Astrocyte (in vitro differentiated cells and primary cell): Measurements from ENCODE around the gene COQ9. TPM values are rescaled to one million over a fixed set of nuclear protein-coding genes. Genes with fewer than 3 reads are reported as not detected.
A peak's percentile ranks its signal among the peaks of the same experiment; 100 is the strongest.

Experiments
- DNase-seq: peaks from one replicate; pipeline ENCODE4 v3.0.0-alpha.2; 2010; ENCODE audit warnings: low read depth
- FAIRE-seq: peaks from 2 replicates; lab custom pipeline; 2011; peaks lifted over from hg19 to GRCh38; lab: Jason Lieb, UNC
- H2AFZ ChIP-seq: 2 replicates; pipeline ENCODE4 v1.6.0; 2012; ENCODE audit warnings: low read depth, low read length, inconsistent platforms
- H3K27ac ChIP-seq: 2 replicates; pipeline ENCODE4 v1.5.1; 2011; ENCODE audit warnings: low read depth, low read length, inconsistent platforms
- H3K27me3 ChIP-seq: 2 replicates; pipeline ENCODE4 v1.6.0; 2011; ENCODE audit warnings: low read length, inconsistent platforms; ENCODE audit not compliant: insufficient read depth
- H3K36me3 ChIP-seq: 2 replicates; pipeline ENCODE4 v1.5.1; 2011; ENCODE audit warnings: low read length, inconsistent platforms; ENCODE audit not compliant: insufficient read depth
- H3K4me1 ChIP-seq: 2 replicates; pipeline ENCODE4 v1.5.1; 2011; ENCODE audit warnings: low read length, inconsistent platforms; ENCODE audit not compliant: insufficient read depth
- H3K4me2 ChIP-seq: 2 replicates; pipeline ENCODE4 v1.6.0; 2012; ENCODE audit warnings: low read length, inconsistent platforms
- H3K4me3 ChIP-seq: 2 replicates; pipeline ENCODE4 v1.5.1; 2011; ENCODE audit warnings: low read depth, mild to moderate bottlenecking, low read length, inconsistent platforms; ENCODE audit not compliant: insufficient read depth
- H3K79me2 ChIP-seq: 2 replicates; pipeline ENCODE4 v1.6.0; 2012; ENCODE audit warnings: mild to moderate bottlenecking, low read length, inconsistent platforms; ENCODE audit not compliant: insufficient read depth
- H3K9ac ChIP-seq: 2 replicates; pipeline ENCODE4 v1.6.0; 2012; ENCODE audit warnings: mild to moderate bottlenecking, low read length, inconsistent platforms
- H3K9me3 ChIP-seq: 2 replicates; pipeline ENCODE4 v1.5.1; 2012; ENCODE audit warnings: low read depth, mild to moderate bottlenecking, low read length, inconsistent platforms; ENCODE audit not compliant: insufficient read depth
- H4K20me1 ChIP-seq: 2 replicates; pipeline ENCODE4 v1.6.0; 2012; ENCODE audit warnings: low read length, inconsistent platforms; ENCODE audit not compliant: insufficient read depth
- H3K27ac Mint-ChIP-seq: one replicate; pipeline ENCODE4 v1.8.0; 2021; ENCODE audit warnings: mild to moderate bottlenecking, mixed read lengths; ENCODE audit not compliant: unreplicated experiment
- H3K27me3 Mint-ChIP-seq: one replicate; pipeline ENCODE4 v1.8.0; 2021; ENCODE audit warnings: low read depth, mixed read lengths; ENCODE audit not compliant: unreplicated experiment
- H3K36me3 Mint-ChIP-seq: one replicate; pipeline ENCODE4 v1.8.0; 2021; ENCODE audit warnings: low read depth, mixed read lengths; ENCODE audit not compliant: unreplicated experiment
- H3K4me1 Mint-ChIP-seq: one replicate; pipeline ENCODE4 v1.8.0; 2021; ENCODE audit warnings: low read depth, mixed read lengths; ENCODE audit not compliant: unreplicated experiment
- H3K4me3 Mint-ChIP-seq: one replicate; pipeline ENCODE4 v1.8.0; 2021; ENCODE audit warnings: mild to moderate bottlenecking, moderate library complexity, mixed read lengths; ENCODE audit not compliant: unreplicated experiment
- H3K9me3 Mint-ChIP-seq: one replicate; pipeline ENCODE4 v1.8.0; 2021; ENCODE audit warnings: mild to moderate bottlenecking, mixed read lengths; ENCODE audit not compliant: unreplicated experiment
- EZH2 ChIP-seq: IDR thresholded peaks from 2 replicates; pipeline ENCODE4 v1.6.1; 2012; ENCODE audit warnings: mild to moderate bottlenecking, low read length, inconsistent platforms; ENCODE audit not compliant: insufficient read depth
- total RNA-seq: library from RNA; stranded (reverse); gene quantifications from 2 replicates; pipeline ENCODE4 v1.2.1, GENCODE V29; 2021
- TF ChIP-seq, protein P1 (sequence below): IDR thresholded peaks from 2 replicates; pipeline ENCODE4 v1.5.1; 2011; ENCODE audit warnings: low read depth, mild to moderate bottlenecking, inconsistent platforms, low read length, moderate library complexity; ENCODE audit not compliant: insufficient read depth

COQ9 gene
- total RNA-seq, 1 donor from 2014 or later, result 29.1 TPM

DNA sequence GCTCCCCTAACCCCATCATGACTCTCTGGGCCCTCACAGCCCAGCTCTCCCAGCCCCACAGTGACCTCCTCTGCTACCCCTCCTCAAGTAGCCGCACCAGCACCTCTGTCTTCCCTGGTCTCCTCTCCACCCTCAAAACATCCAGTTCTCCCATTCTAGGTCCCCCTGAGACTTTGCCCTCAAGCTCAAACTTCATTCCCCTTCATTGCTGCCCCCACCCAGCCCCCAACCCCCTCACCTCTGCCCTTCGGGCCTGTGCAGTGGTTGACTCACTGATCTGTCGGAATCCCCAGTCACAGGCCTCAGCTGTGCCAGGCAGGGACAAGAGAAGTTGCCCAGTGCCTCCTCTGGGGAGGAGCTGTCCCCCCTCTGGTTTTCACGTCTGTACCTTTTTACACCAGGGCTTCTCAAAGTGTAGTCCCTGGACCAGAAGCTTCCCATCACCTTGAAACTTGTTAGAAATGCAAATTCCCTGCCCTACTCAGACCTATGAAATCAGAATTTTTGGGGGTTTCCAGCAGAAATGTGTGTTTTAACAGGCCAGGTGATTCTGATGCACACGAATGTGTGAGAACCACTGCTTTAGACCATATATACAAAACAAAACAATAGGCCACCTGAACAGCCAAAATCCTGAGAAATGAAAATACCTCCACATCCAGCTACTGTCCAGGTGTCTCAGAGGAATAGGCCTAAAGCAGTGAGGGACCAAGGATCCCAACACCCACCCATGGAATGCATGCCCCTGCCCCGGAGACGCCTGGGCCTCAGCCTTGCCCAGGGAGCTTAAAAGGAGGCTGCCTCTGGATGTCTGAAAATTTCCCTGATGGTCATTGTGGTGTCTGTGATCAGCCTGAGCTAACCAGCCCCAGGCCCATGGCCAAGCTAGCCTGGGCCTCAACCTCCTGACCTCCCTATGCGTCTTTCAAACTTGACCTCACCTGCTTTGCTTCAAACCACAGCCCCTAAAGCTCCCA lies 39.9 kb downstream of the COQ9 start:
- TF ChIP-seq, protein P1, sequence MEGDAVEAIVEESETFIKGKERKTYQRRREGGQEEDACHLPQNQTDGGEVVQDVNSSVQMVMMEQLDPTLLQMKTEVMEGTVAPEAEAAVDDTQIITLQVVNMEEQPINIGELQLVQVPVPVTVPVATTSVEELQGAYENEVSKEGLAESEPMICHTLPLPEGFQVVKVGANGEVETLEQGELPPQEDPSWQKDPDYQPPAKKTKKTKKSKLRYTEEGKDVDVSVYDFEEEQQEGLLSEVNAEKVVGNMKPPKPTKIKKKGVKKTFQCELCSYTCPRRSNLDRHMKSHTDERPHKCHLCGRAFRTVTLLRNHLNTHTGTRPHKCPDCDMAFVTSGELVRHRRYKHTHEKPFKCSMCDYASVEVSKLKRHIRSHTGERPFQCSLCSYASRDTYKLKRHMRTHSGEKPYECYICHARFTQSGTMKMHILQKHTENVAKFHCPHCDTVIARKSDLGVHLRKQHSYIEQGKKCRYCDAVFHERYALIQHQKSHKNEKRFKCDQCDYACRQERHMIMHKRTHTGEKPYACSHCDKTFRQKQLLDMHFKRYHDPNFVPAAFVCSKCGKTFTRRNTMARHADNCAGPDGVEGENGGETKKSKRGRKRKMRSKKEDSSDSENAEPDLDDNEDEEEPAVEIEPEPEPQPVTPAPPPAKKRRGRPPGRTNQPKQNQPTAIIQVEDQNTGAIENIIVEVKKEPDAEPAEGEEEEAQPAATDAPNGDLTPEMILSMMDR, result no peak
- no peak for TF ChIP-seq EZH2
- H3K9me3 ChIP-seq, result peaks cover 4% of the 10 kb centered on the region
- H3K27me3 ChIP-seq, result no peaks in the 10 kb centered on the region
- peaks cover 6% of the 10 kb centered on the region for H4K20me1 ChIP-seq
- peak overlapping the region; percentile 28 for H3K4me3 ChIP-seq
- peak overlapping the region; percentile 98 for H3K4me2 ChIP-seq
- H3K4me1 ChIP-seq, result peaks cover 4% of the 10 kb centered on the region
- H3K36me3 ChIP-seq, result no peaks in the 10 kb centered on the region
- FAIRE-seq (no peak), DNase-seq (no peak)
- Mint-ChIP-seq H3K9me3 (no peaks in the 10 kb centered on the region), H3K36me3 (no peaks in the 10 kb centered on the region), H3K4me1 (peaks cover 12% of the 10 kb centered on the region), H3K27ac (peak overlapping the region; percentile 91), H3K27me3 (peaks cover 2% of the 10 kb centered on the region), H3K4me3 (peak overlapping the region; percentile 78)
- H3K27ac ChIP-seq, result no peak overlapping the region
- no peaks in the 10 kb centered on the region for H3K79me2 ChIP-seq
- peak overlapping the region; percentile 96 for H2AFZ ChIP-seq
- peak overlapping the region; percentile 43 for H3K9ac ChIP-seq

DNA sequence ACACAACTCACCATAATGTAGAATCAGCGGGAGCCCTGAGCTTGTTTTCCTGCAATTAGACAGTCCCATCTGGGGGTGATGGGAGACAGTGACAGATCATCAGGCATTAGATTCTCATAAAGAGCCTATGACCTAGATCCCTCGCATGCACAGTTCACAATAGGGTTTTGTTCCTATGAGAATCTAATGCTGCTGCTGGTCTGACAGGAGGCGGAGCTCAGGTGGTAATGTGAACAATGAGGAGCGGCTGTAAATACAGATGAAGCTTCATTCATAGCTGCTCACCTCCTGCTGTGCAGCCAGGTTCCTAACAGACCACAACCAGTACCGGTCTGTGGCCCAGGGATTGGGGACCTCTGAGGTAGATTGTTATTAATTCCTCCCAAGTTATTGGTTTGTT lies 42.0 kb downstream of the COQ9 start:
- Histone ChIP-seq H3K27ac (no peak overlapping the region), H3K4me3 (no peak overlapping the region), H3K9me3 (peaks cover 4% of the 10 kb centered on the region), H4K20me1 (peaks cover 6% of the 10 kb centered on the region), H3K36me3 (no peaks in the 10 kb centered on the region), H2AFZ (no peak overlapping the region), H3K4me2 (no peak overlapping the region), H3K79me2 (no peaks in the 10 kb centered on the region), H3K4me1 (peaks cover 4% of the 10 kb centered on the region), H3K9ac (no peak overlapping the region), H3K27me3 (no peaks in the 10 kb centered on the region)
- Mint-ChIP-seq H3K27me3 (peaks cover 4% of the 10 kb centered on the region), H3K9me3 (no peaks in the 10 kb centered on the region), H3K4me3 (no peak overlapping the region), H3K4me1 (peaks cover 12% of the 10 kb centered on the region), H3K27ac (no peak overlapping the region), H3K36me3 (no peaks in the 10 kb centered on the region)
- TF ChIP-seq, protein P1, result no peak
- no peak for TF ChIP-seq EZH2
- DNase-seq, result no peak
- FAIRE-seq, result no peak

DNA sequence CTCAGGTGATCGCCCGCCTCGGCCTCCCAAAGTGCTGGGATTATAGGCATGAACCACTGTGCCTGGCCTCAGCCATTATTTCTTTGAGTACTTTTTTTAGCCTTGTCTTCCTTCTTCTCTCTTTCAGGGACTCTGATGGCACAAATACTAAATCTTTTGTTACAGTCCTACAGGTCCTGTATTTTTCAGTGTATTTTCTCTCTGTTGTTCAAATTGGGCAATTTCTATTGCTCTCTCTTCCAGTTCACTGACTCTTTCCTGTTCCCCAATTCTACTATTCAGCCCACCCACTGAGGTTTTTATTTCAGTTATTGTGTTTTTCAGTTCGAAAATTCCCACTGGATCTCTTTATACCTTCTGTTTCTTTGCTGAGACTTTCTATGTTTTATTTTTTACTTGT lies 46.5 kb downstream of the COQ9 start:
- Histone ChIP-seq H3K4me3 (no peak overlapping the region), H3K4me1 (no peaks in the 10 kb centered on the region), H3K79me2 (no peaks in the 10 kb centered on the region), H3K27ac (no peak overlapping the region), H3K9me3 (peaks cover 4% of the 10 kb centered on the region), H3K36me3 (no peaks in the 10 kb centered on the region), H4K20me1 (no peaks in the 10 kb centered on the region), H3K4me2 (no peak overlapping the region), H3K27me3 (peaks cover 3% of the 10 kb centered on the region), H2AFZ (no peak overlapping the region), H3K9ac (no peak overlapping the region)
- H3K27me3 Mint-ChIP-seq, result peaks cover 14% of the 10 kb centered on the region
- H3K9me3 Mint-ChIP-seq, result no peaks in the 10 kb centered on the region
- no peak for TF ChIP-seq EZH2
- TF ChIP-seq, protein P1, result no peak
- no peak overlapping the region for H3K4me3 Mint-ChIP-seq
- no peak overlapping the region for H3K27ac Mint-ChIP-seq
- DNase-seq, result no peak
- no peaks in the 10 kb centered on the region for H3K4me1 Mint-ChIP-seq
- no peak for FAIRE-seq
- no peaks in the 10 kb centered on the region for H3K36me3 Mint-ChIP-seq
